CD14-positive monocyte (primary cell): Measurements from ENCODE around the gene ZEB2. TPM values are rescaled to one million over a fixed set of nuclear protein-coding genes. Genes with fewer than 3 reads are reported as not detected.

Source experiments
- DNase-seq, 3 donors: peaks; one replicate each; pipeline ENCODE4 v3.0.0-alpha.2; 2011 to 2022
- H2AFZ ChIP-seq: 2 replicates; pipeline ENCODE4 v1.6.0; 2012; ENCODE audit warnings: mild to moderate bottlenecking, low read depth, low read length, inconsistent platforms; ENCODE audit not compliant: insufficient read depth, poor library complexity, severe bottlenecking
- H3K27ac ChIP-seq, 2 donors: 1 replicate in 1 of 2; 2 replicates in 1 of 2; pipeline ENCODE4 v1.5.1; 2012 to 2013; ENCODE audit warnings: low read length in 2 of 2, control low read depth in 1 of 2, inconsistent platforms in 1 of 2, low read depth in 1 of 2, mild to moderate bottlenecking in 1 of 2
- H3K27me3 ChIP-seq, 2 donors: one replicate each; pipeline versions ENCODE4 v1.6.0 to v1.6.1; 2011 to 2013; ENCODE audit warnings: low read length in 2 of 2; ENCODE audit not compliant: control insufficient read depth in 2 of 2, insufficient read depth in 2 of 2
- H3K36me3 ChIP-seq, 2 donors: replicated peaks in 1 of 2; 1 replicate in 1 of 2; 2 replicates in 1 of 2; pipeline versions ENCODE4 v1.5.1 to v1.6.1; 2012 to 2013; ENCODE audit warnings: low read length in 2 of 2, control low read depth in 1 of 2, inconsistent platforms in 1 of 2, mild to moderate bottlenecking in 1 of 2; ENCODE audit not compliant: insufficient read depth in 2 of 2, control insufficient read depth in 1 of 2
- H3K4me1 ChIP-seq, 2 donors: 1 replicate in 1 of 2; 2 replicates in 1 of 2; pipeline versions ENCODE4 v1.5.1 to v1.6.1; 2012 to 2013; ENCODE audit warnings: low read length in 2 of 2, control low read depth in 1 of 2, inconsistent platforms in 1 of 2, mild to moderate bottlenecking in 1 of 2, moderate library complexity in 1 of 2; ENCODE audit not compliant: insufficient read depth in 2 of 2, control insufficient read depth in 1 of 2
- H3K4me2 ChIP-seq: replicated peaks from 2 replicates; pipeline ENCODE3; 2012; ENCODE audit warnings: low read length, moderate library complexity, mild to moderate bottlenecking; ENCODE audit not compliant: poor library complexity, severe bottlenecking; ENCODE audit errors: extremely low read depth
- H3K4me3 ChIP-seq, 3 experiments: fragments of 200-600 bp in 1 of 3; sonication (generic) in 1 of 3; replicated peaks in 1 of 3; 1 replicate in 2 of 3; 2 replicates in 1 of 3; pipeline ENCODE4 v1.5.1; 2011 to 2013; ENCODE audit warnings: low read length in 3 of 3, mild to moderate bottlenecking in 3 of 3, control low read depth in 2 of 3, low read depth in 2 of 3, inconsistent platforms in 1 of 3, moderate library complexity in 1 of 3
- H3K79me2 ChIP-seq: 2 replicates; pipeline ENCODE4 v1.6.0; 2012; ENCODE audit warnings: mild to moderate bottlenecking, control low read depth, inconsistent platforms, low read length, moderate library complexity; ENCODE audit not compliant: insufficient read depth
- H3K9ac ChIP-seq: 2 replicates; pipeline ENCODE4 v1.6.0; 2017; ENCODE audit warnings: low read length, mild to moderate bottlenecking; ENCODE audit not compliant: insufficient read depth, poor library complexity, severe bottlenecking
- H3K9me3 ChIP-seq, 2 donors: replicated peaks in 1 of 2; 1 replicate in 1 of 2; 2 replicates in 1 of 2; pipeline versions ENCODE4 v1.5.1 to v1.6.1; 2012 to 2013; ENCODE audit warnings: low read length in 2 of 2, control low read depth in 1 of 2; ENCODE audit not compliant: control insufficient read depth in 1 of 2, insufficient read depth in 1 of 2
- H4K20me1 ChIP-seq: 2 replicates; pipeline ENCODE4 v1.6.0; 2012; ENCODE audit warnings: mild to moderate bottlenecking, low read length, control low read depth, moderate library complexity; ENCODE audit not compliant: insufficient read depth
- H3K27ac Mint-ChIP-seq, 7 donors: one replicate each; pipeline ENCODE4 v1.8.0; 2020; ENCODE audit warnings: mild to moderate bottlenecking in 7 of 7, mixed read lengths in 7 of 7, moderate library complexity in 6 of 7, inconsistent platforms in 2 of 7
- H3K27me3 Mint-ChIP-seq, 3 donors: one replicate each; pipeline ENCODE4 v1.8.0; 2021 to 2022; ENCODE audit warnings: low read depth in 3 of 3, mild to moderate bottlenecking in 3 of 3, mixed read lengths in 3 of 3, moderate library complexity in 3 of 3, inconsistent platforms in 1 of 3
- H3K36me3 Mint-ChIP-seq, 2 donors: one replicate each; pipeline ENCODE4 v1.8.0; 2020; ENCODE audit warnings: mixed read lengths in 2 of 2, inconsistent platforms in 1 of 2, mild to moderate bottlenecking in 1 of 2
- H3K4me1 Mint-ChIP-seq: one replicate; pipeline ENCODE4 v1.8.0; 2020; ENCODE audit warnings: mild to moderate bottlenecking, mixed read lengths
- H3K4me3 Mint-ChIP-seq, 2 donors: one replicate each; pipeline ENCODE4 v1.8.0; 2020; ENCODE audit warnings: mild to moderate bottlenecking in 2 of 2, mixed read lengths in 2 of 2, moderate library complexity in 1 of 2
- H3K9me3 Mint-ChIP-seq, 7 donors: one replicate each; pipeline ENCODE4 v1.8.0; 2020 to 2022; ENCODE audit warnings: mixed read lengths in 7 of 7, mild to moderate bottlenecking in 6 of 7, moderate library complexity in 6 of 7, inconsistent platforms in 2 of 7
- CTCF ChIP-seq: fragments of 200-600 bp; IDR thresholded peaks from one replicate; pipeline ENCODE4 v1.8.0; 2022; ENCODE audit warnings: antibody characterized with exemption, mild to moderate bottlenecking
- WGBS: methylation state at CpG from one replicate; pipeline ENCODE4 v1.1.5; 2013; ENCODE audit warnings: missing lambda C conversion rate; ENCODE audit not compliant: insufficient coverage; 5-methylcytosine and 5-hydroxymethylcytosine counted together
- intact Hi-C, 2 donors: fragments of 100-400 bp; cut with micrococcal nuclease; formaldehyde crosslinking; loops; one replicate each; pipeline versions ENCODE4 v1.15.0 to v1.15.1; 2023
- polyA plus RNA-seq, 3 donors: library from polyadenylated mRNA; depleted of rRNA in 1 of 3; unstranded in 2 of 3; stranded (reverse) in 1 of 3; fragments of 300-500 nt in 2 of 3; fragments of >200 nt in 1 of 3; fragmentation: Illumina TruSeq in 2 of 3; gene quantifications; 1 replicate in 2 of 3; 2 replicates in 1 of 3; pipeline ENCODE4 v1.2.3, GENCODE V29; 2012 to 2021

Gene ZEB2
- polyA plus RNA-seq, 3 donors = 76.8 to 325 (median 93.8) TPM

GRCh38 chr2:144438801-144439631, 80.9 kb downstream of the ZEB2 start:
- no peak overlapping the region for H3K4me3 Mint-ChIP-seq

GRCh38 chr2:144437636-144438035, 82.3 kb downstream of the ZEB2 start:
- H3K36me3 ChIP-seq = peaks cover 37 to 74% of the 10 kb centered on the region in 2 donors
- TF ChIP-seq CTCF = no peak
- WGBS = no CpG with 5 or more reads among the region's 4 CpGs
- no peak overlapping the region for H3K4me3 Mint-ChIP-seq
- peaks cover 100% of the 10 kb centered on the region for H4K20me1 ChIP-seq
- peaks cover 55 to 66% of the 10 kb centered on the region in 2 donors for H3K36me3 Mint-ChIP-seq
- no peak overlapping the region for H2AFZ ChIP-seq
- H3K4me1 Mint-ChIP-seq = peaks cover 72% of the 10 kb centered on the region
- no peaks in the 10 kb centered on the region for H3K27me3 Mint-ChIP-seq
- H3K9ac ChIP-seq = no peak overlapping the region
- no peak overlapping the region for H3K4me3 ChIP-seq
- H3K4me2 ChIP-seq = no peak overlapping the region
- no peaks in the 10 kb centered on the region for H3K9me3 ChIP-seq
- intact Hi-C loops = no loop called here
- H3K27me3 ChIP-seq = no peaks in the 10 kb centered on the region
- peaks cover 0 to 1% (median 0%) of the 10 kb centered on the region in 7 donors for H3K9me3 Mint-ChIP-seq
- H3K4me1 ChIP-seq = peaks cover 55 to 94% of the 10 kb centered on the region in 2 donors
- H3K79me2 ChIP-seq = peaks cover 100% of the 10 kb centered on the region
- peak overlapping the region; percentile 59 to 90 (median 76) for H3K27ac Mint-ChIP-seq
- peak overlapping the region in 1 of 2 donors; percentile 60 for H3K27ac ChIP-seq
- DNase-seq = no peak

More at GRCh38 chr2:144438801-144439631, 80.9 kb downstream of the ZEB2 start:
- no CpG with 5 or more reads among the region's 8 CpGs for WGBS
- Mint-ChIP-seq H3K4me1 (peaks cover 67% of the 10 kb centered on the region), H3K36me3 (peaks cover 57 to 66% of the 10 kb centered on the region in 2 donors), H3K9me3 (peaks cover 0 to 1% (median 0%) of the 10 kb centered on the region in 7 donors), H3K27ac (peak overlapping the region; percentile 59 to 86 (median 82)), H3K27me3 (no peaks in the 10 kb centered on the region)
- Histone ChIP-seq H3K4me3 (no peak overlapping the region), H4K20me1 (peaks cover 100% of the 10 kb centered on the region), H3K27ac (peak overlapping the region; percentile 9 to 60), H3K36me3 (peaks cover 39 to 69% of the 10 kb centered on the region in 2 donors), H3K9me3 (no peaks in the 10 kb centered on the region), H3K79me2 (peaks cover 100% of the 10 kb centered on the region), H2AFZ (no peak overlapping the region), H3K9ac (no peak overlapping the region), H3K4me2 (no peak overlapping the region), H3K27me3 (no peaks in the 10 kb centered on the region), H3K4me1 (peaks cover 55 to 93% of the 10 kb centered on the region in 2 donors)
- no peak for DNase-seq
- TF ChIP-seq CTCF = no peak
- intact Hi-C loops = no loop called here
